Ovary (tissue), 9 donors: ENCODE results near the gene PAK2. TPM values are rescaled to one million over a fixed set of nuclear protein-coding genes. Genes with fewer than 3 reads are reported as not detected.

Experiments
- DNase-seq, 5 donors: peaks; one replicate each; pipeline ENCODE4 v3.0.0-alpha.2; 2019 to 2020
- H3K27ac ChIP-seq, 2 donors: fragments of 200-600 bp; one replicate each; pipeline versions ENCODE4 v1.5.1 to v1.8.0; 2019 to 2022
- H3K27me3 ChIP-seq: fragments of 200-600 bp; one replicate; pipeline ENCODE4 v1.8.0; 2022
- H3K36me3 ChIP-seq: fragments of 200-600 bp; sonication (generic); one replicate; pipeline ENCODE4 v1.5.1; 2019
- H3K4me1 ChIP-seq: one replicate; pipeline ENCODE4 v1.8.1; 2013; ENCODE audit warnings: mild to moderate bottlenecking, moderate library complexity; ENCODE audit not compliant: insufficient read depth
- H3K4me3 ChIP-seq: fragments of 200-600 bp; sonication (generic); one replicate; pipeline ENCODE4 v1.5.1; 2017
- H3K9me3 ChIP-seq, 2 donors: fragments of 200-600 bp in 1 of 2; sonication (generic) in 1 of 2; one replicate each; pipeline versions ENCODE4 v1.5.1 to v1.8.1; 2013 to 2019; ENCODE audit warnings: mild to moderate bottlenecking in 1 of 2, moderate library complexity in 1 of 2
- EP300 ChIP-seq: sonication (generic); formaldehyde crosslinking; IDR thresholded peaks from one replicate; pipeline ENCODE4 v1.6.1; 2017; ENCODE audit warnings: antibody characterized with exemption
- POLR2A ChIP-seq: fragments of 450-650 bp; IDR thresholded peaks from one replicate; pipeline ENCODE4 v1.6.1; 2017; ENCODE audit warnings: antibody characterized with exemption, mild to moderate bottlenecking, moderate library complexity
- WGBS, 3 donors: extraction: QIAGEN DNeasy Blood & Tissue Kit in 1 of 3; methylation state at CpG; one replicate each; pipeline versions ENCODE4 v1.1.5 to v1.1.7; 2013 to 2017; 5-methylcytosine and 5-hydroxymethylcytosine counted together
- intact Hi-C, 4 donors: fragments of 100-400 bp; cut with DNase I; formaldehyde crosslinking; loops; one replicate each; pipeline versions ENCODE4 v1.11.0 to v1.15.1; 2022 to 2023
- polyA plus RNA-seq, 2 donors: library from polyadenylated mRNA; stranded (reverse); fragments of 200-250 nt in 1 of 2; fragments of 350-450 nt in 1 of 2; fragmentation: Illumina TruSeq in 1 of 2; extraction: RNeasy Lipid Tissue Mini Kit (QIAGEN cat#74804) in 1 of 2; gene quantifications; one replicate each; pipeline ENCODE4 v1.2.3, GENCODE V29; 2013 to 2014
- total RNA-seq, 7 donors: library from RNA; depleted of rRNA in 2 of 7; stranded (reverse); fragments of >200 nt in 2 of 7; fragmentation: NEBNext Ultra II Directional in 3 of 7; extraction: Animal tissue kit (Norgen Biotek cat#: 25700) in 3 of 7; gene quantifications; one replicate each; pipeline versions ENCODE4 v1.1.0 to v1.2.4, GENCODE V29; 2016 to 2023
- TF ChIP-seq, protein P1 (sequence below), 3 donors: fragments of 450-650 bp in 2 of 3; fragments of 200-600 bp in 1 of 3; IDR thresholded peaks; one replicate each; pipeline versions ENCODE4 v1.5.1 to v1.8.0; 2016 to 2022; ENCODE audit warnings: antibody characterized with exemption in 3 of 3, mild to moderate bottlenecking in 1 of 3
- donor health status: DM: no; HTN: no; CAD: no; lungs with moderate emphysema.
- donor health status: DM: no; HTN: no; CAD: no.
- donor health status: Bipolar disorder and iron deficiency.
- donor health status: DM: yes; HTN: yes; CAD: no.
- donor health status: DM: no; HTN: no; CAD: no.
- donor health status: DM: yes; HTN: yes; CAD: no.

Gene PAK2
- total and polyA plus RNA-seq, 9 donors, result 17.0 to 59.5 (median 44.2) TPM

- 92 to 95% (median 94%) methylated on average over 8 of the region's 8 CpGs for WGBS, 3 donors
- intact Hi-C loops, result no loop called here
- no peak for DNase-seq
- Histone ChIP-seq H3K4me1 (no peaks in the 10 kb centered on the region), H3K9me3 (no peaks in the 10 kb centered on the region), H3K27ac (no peak overlapping the region), H3K27me3 (no peaks in the 10 kb centered on the region), H3K4me3 (no peak overlapping the region), H3K36me3 (no peaks in the 10 kb centered on the region)
- TF ChIP-seq EP300, result no peak
- no peak for TF ChIP-seq POLR2A
These were observed 61.2 kb downstream of the PAK2 start for GRCh38 chr3:196800742-196801434.

DNA sequence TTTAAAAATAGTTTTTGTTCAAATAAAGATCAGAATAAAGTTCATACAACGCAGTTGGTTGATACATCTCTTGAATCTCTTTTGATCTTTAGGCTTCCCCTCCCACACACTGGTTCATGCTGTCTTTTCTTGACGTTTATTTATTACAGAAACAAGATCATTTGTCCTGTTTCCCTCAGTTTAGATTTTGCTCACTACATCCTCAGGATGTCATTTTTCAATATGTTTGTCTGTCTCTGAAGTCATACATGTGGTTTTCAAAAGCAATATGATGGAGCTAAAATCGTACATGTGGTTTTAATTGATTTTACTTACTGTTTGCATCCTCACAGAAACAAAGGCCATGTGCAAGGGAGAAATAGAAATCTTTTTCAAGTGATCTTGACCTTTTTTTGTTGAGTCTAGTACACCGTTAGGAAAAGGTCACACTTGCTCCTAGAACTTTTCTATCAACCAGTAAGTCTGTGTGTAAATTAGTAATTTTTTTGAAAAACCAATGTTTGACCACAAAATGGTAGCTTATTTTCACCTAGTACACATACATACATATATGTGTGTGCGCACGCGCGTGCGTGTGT lies 64.3 kb downstream of the PAK2 start:
- H3K27ac ChIP-seq, result no peak overlapping the region
- no peaks in the 10 kb centered on the region for H3K27me3 ChIP-seq
- no peaks in the 10 kb centered on the region for H3K4me1 ChIP-seq
- intact Hi-C loops, result no loop called here
- H3K4me3 ChIP-seq, result no peak overlapping the region
- no peaks in the 10 kb centered on the region for H3K36me3 ChIP-seq
- no peaks in the 10 kb centered on the region for H3K9me3 ChIP-seq
- 82 to 86% (median 83%) methylated on average over 9 of the region's 9 CpGs for WGBS, 3 donors
- DNase-seq, result no peak
- TF ChIP-seq, protein P1, sequence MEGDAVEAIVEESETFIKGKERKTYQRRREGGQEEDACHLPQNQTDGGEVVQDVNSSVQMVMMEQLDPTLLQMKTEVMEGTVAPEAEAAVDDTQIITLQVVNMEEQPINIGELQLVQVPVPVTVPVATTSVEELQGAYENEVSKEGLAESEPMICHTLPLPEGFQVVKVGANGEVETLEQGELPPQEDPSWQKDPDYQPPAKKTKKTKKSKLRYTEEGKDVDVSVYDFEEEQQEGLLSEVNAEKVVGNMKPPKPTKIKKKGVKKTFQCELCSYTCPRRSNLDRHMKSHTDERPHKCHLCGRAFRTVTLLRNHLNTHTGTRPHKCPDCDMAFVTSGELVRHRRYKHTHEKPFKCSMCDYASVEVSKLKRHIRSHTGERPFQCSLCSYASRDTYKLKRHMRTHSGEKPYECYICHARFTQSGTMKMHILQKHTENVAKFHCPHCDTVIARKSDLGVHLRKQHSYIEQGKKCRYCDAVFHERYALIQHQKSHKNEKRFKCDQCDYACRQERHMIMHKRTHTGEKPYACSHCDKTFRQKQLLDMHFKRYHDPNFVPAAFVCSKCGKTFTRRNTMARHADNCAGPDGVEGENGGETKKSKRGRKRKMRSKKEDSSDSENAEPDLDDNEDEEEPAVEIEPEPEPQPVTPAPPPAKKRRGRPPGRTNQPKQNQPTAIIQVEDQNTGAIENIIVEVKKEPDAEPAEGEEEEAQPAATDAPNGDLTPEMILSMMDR (IDR thresholded peaks at IDR 0.05), result no peak
- no peak for TF ChIP-seq EP300
- no peak for TF ChIP-seq POLR2A

- DNase-seq, result no peak
- intact Hi-C loops, result no loop called here
- H3K36me3 ChIP-seq, result no peaks in the 10 kb centered on the region
- no peaks in the 10 kb centered on the region for H3K27me3 ChIP-seq
- H3K4me3 ChIP-seq, result no peak overlapping the region
- H3K27ac ChIP-seq, result no peak overlapping the region
- no peaks in the 10 kb centered on the region for H3K9me3 ChIP-seq
- H3K4me1 ChIP-seq, result no peaks in the 10 kb centered on the region
- 51 to 100% (median 57%) methylated on average over 1 of the region's 1 CpG for WGBS, 3 donors
- TF ChIP-seq POLR2A, result no peak
- TF ChIP-seq EP300, result no peak
- TF ChIP-seq, protein P1 (IDR thresholded peaks at IDR 0.05), result no peak
These were observed 65.1 kb downstream of the PAK2 start for GRCh38 chr3:196804773-196805172.

- no peaks in the 10 kb centered on the region for H3K36me3 ChIP-seq
These were observed 71.4 kb downstream of the PAK2 start for GRCh38 chr3:196810963-196811581.

More at GRCh38 chr3:196810963-196811581, 71.4 kb downstream of the PAK2 start:
- DNase-seq, result no peak
- Histone ChIP-seq H3K4me1 (no peaks in the 10 kb centered on the region), H3K27me3 (no peaks in the 10 kb centered on the region), H3K4me3 (no peak overlapping the region), H3K9me3 (no peaks in the 10 kb centered on the region), H3K27ac (no peak overlapping the region)
- WGBS, 3 donors, result 85 to 96% (median 92%) methylated on average over 2 to 3 of the region's 3 CpGs
- intact Hi-C loops, result no loop called here
- TF ChIP-seq POLR2A (no peak), EP300 (no peak)
- TF ChIP-seq, protein P1 (IDR thresholded peaks at IDR 0.05), result no peak
